DMS153 (cell line): ENCODE measurements around the gene AP5Z1.

Source experiments
- DNase-seq: peaks from one replicate; lab custom pipeline; 2025; lab: John Stamatoyannopoulos, UW

Gene AP5Z1

GRCh38 chr7:4766666-4767519, 8.5 kb upstream of the AP5Z1 start:
- DNase-seq, result no peak

- no peak for DNase-seq
These were observed 6.5 kb upstream of the AP5Z1 start for GRCh38 chr7:4768597-4769569.

GRCh38 chr7:4769761-4770160, 5.7 kb upstream of the AP5Z1 start:
- DNase-seq, result no peak

- DNase-seq, result no peak
These were observed 4.5 kb upstream of the AP5Z1 start for GRCh38 chr7:4770886-4771285.

- no peak for DNase-seq
These were observed 3.7 kb upstream of the AP5Z1 start for GRCh38 chr7:4771737-4772136.

GRCh38 chr7:4772306-4772705, 3.1 kb upstream of the AP5Z1 start:
- DNase-seq, result no peak

- no peak for DNase-seq
These were observed 1.4 kb upstream of the AP5Z1 start for GRCh38 chr7:4774007-4774406.

GRCh38 chr7:4774658-4775249, 669 bp upstream of the AP5Z1 start:
- DNase-seq, result no peak

- DNase-seq, result no peak
These were observed 613 bp downstream of the AP5Z1 start for GRCh38 chr7:4775848-4776623.

GRCh38 chr7:4779118-4779517, 3.7 kb downstream of the AP5Z1 start:
- DNase-seq, result no peak

- no peak for DNase-seq
These were observed 6.1 kb downstream of the AP5Z1 start for GRCh38 chr7:4781366-4782069.

- no peak for DNase-seq
These were observed 7.2 kb downstream of the AP5Z1 start for GRCh38 chr7:4782333-4783291.

- no peak for DNase-seq
These were observed 7.8 kb downstream of the AP5Z1 start for GRCh38 chr7:4783292-4783652.

GRCh38 chr7:4783762-4784351, 8.4 kb downstream of the AP5Z1 start:
- DNase-seq, result no peak

- no peak for DNase-seq
These were observed 9.4 kb downstream of the AP5Z1 start for GRCh38 chr7:4784799-4785198.

- no peak for DNase-seq
These were observed 9.9 kb downstream of the AP5Z1 start for GRCh38 chr7:4785371-4785770.

GRCh38 chr7:4786015-4786414, 10.6 kb downstream of the AP5Z1 start:
- no peak for DNase-seq

- no peak for DNase-seq
These were observed 12.1 kb downstream of the AP5Z1 start for GRCh38 chr7:4787541-4787940.

- no peak for DNase-seq
These were observed 12.7 kb downstream of the AP5Z1 start for GRCh38 chr7:4787947-4788626.
